ENCODE data around the gene SCAMP3.

DNA sequence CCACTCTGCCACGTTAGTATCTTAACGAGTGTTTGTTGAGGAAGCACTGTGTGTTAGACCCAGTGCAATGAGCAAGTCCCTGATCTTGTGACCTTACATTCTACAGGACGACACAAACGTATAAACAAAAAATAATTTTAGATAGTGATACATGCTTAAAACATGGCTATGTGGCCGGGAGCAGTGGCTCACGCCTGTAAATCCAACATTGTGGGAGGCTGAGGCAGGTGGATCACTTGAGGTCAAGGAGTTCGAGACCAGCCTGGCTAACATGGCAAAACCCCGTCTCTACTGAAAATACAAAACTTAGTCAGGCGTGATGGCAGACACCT lies 34.1 kb downstream of the SCAMP3 start:
- TF ChIP-seq CTCF (IDR thresholded peaks at IDR 0.05): no peak
- TF ChIP-seq POLR2A (IDR thresholded peaks at IDR 0.05): no peak

All from uterus (tissue), 2 donors.